Stimulated activated CD4-positive, alpha-beta T cell treated with anti-CD3 and anti-CD28 coated beads, Interleukin-1b, Interleukin-23, amount 100 ng/mL, for 48 hours (primary cell): ENCODE measurements around the gene GMDS.

ENCODE experiments used
- DNase-seq: peaks from one replicate; pipeline ENCODE4 v3.0.0-alpha.2; 2020

GMDS gene

DNA sequence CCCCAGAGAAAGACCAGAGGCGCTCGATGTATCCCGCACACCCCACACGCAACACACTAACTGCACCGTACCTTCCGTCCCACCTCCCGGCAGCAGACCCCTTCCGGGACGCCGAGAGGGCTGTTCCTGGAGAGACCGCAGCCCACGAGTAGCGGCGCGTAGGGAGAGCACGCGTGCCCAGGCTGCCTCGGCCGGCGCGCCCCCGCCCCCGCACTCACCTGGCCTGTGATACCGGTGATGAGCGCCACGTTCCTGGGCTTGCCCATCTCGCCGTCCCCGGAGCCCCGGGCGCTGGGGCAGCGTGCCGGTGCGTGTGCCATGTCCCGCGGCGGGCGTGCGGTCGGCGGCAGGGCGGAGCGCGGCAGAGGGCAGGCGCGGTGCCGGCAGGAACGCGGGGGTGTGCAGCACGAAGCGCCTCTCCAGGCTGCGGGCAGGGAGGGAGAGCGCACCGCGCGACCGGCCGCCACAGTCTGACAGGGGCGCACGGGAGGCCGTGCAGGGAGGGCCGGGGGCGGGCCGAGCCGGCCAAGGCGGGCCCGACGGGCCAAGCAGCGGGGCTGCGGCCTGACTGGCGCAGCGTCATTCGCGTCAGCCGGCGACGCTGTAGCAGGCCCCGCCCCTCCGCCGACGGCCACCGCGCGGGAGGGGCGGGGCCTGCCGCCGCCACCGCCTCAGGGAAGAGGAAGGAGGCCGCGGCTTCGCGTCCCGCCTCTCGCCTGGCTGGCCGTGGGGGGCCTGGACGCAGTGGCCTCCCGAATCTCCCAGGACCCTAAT is at the start of gene GMDS:
Gene GMDS, minus strand, starts transcription at position 503 of the 774 bp plus-strand sequence.
- DNase-seq: peak; percentile 76

DNA sequence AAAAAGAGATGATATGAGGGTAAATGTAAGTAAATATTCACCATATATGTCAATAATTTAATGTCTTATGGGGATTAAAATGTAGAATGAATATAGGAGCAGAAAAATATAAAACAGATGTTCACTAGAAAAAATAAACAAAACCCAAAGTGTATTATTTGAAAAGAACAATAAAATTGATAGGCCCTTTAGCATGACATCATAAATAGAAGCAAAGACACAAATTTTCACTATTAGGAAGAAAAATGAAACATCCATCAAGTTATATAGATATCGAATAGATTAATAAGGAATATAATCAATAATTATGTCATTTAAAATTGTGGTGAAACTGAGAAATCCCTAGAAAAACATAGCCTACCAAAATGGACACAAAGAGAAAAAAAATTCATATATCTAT is 40.1 kb upstream of the GMDS start:
- DNase-seq: no peak

DNA sequence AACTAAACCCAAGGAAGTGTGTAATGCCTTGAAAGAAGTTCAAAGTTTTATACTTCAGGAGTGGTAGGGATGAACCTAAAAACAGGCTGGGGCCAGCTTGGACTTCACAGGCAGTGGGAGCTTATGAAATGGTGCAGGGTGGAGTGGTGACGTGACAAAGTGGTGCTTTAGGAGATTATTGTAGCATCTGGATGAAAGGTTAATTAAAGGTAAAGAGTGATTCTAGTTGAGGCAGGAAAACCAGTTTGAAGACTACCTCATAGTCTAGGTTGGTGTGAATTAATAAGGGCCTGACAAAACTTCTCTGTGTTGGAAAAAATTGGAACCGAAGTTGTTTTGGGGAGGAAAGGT is 30.5 kb upstream of the GMDS start:
- no peak for DNase-seq

DNA sequence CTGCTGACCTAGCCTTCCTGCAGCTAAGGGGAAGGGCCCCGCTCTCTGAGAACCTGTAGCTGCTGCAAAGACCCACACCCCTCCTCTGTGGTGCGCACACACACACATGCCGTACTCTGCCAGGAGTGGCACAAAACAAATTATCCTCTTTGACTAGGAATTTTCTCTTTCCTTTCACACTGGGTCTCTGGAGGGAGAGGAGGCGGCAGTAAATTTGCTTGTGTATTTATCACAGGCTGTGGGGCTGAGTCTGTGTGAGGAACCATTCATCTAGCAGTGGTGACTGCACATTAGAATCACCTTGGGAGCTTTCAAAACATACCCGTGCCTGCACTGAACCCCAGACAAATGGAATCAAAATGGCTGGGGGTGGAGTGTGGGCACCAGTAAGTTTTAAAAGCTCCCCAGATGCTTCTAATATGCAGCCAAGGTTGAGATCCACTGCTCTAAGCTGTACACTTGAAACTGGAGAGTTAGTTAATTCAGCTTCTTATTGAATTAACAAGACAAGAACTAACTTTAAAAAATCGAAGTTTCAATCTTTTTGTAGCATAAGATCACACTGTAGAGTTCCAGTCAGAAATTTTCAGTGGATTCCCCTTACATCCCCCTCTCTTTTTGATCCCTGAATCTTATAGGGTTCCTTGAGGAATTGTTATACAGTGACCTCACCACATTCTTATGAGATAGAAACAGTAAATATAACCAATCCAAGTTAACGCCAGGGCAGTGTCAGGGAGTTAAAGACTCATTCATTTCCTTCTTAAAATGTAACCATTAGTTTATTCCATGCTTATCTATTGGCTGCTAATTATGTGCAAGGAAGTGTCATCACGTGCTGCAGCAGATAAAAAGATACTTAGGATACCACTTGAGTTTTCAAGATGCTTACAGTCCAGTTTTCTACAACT is 29.8 kb upstream of the GMDS start:
- DNase-seq: no peak

- no peak for DNase-seq
These were observed 27.3 kb upstream of the GMDS start for GRCh38 chr6:2272696-2273095.

DNA sequence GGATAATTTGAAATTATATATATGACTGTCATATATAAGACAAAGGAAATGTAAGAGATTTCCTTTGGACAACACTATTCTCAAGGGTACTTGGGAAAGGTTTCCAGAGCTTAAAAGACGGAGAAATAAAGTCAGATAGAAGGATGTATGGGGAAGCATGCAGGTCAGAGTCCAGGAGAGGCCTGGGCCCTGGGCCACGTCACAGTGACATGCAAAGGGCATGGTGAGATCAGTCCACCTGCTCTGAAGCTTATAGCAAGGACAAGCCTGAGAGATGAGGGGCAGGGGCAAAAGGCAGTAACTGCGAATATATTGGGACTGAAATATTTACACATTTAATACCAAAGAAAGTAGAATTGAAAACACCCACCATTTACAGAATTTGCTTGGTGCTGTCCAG is 24.6 kb upstream of the GMDS start:
- DNase-seq: no peak

- no peak for DNase-seq
These were observed 21.4 kb upstream of the GMDS start for GRCh38 chr6:2266841-2267240.

- DNase-seq: no peak
These were observed 20.8 kb upstream of the GMDS start for GRCh38 chr6:2266031-2266795.

- DNase-seq: no peak
These were observed 19.5 kb upstream of the GMDS start for GRCh38 chr6:2264932-2265331.

DNA sequence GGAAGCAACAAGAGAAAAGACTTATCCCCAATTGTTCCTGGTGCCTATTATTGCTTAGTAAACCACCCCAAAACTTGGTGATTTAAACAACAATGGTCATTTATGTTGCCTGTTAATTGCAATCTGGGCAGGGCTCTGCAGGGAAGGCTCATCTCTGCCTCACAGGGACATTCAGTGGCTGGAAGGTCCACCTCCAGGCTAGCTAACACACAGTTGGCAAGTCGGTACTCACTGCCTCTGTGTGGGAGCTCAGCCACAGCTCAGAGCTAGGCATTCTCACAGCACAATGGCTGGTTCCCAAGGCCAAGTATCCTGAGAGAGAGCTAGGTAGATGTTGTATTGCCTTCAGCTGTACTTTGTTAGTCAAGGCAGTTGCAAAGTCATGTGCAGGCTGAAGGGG is 18.5 kb upstream of the GMDS start:
- DNase-seq: no peak

DNA sequence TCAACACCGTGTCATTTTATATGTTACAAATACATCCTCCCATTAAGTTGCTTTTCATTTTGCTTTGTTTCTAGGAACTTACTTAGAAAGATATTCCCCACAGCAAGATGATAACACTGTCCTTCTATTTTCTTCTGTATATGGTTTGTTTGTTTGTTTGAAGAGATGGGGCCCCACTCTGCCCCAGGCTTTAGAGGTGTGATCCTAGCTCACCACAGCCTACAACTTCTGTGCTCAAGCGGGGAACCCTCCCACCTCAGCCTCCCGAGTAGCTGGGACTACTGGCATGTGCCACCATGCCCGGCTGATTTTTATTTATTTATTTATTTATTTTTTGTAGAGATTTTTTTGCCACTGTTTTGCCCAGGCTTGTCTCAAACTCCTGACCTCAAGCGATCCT is 14.2 kb upstream of the GMDS start:
- no peak for DNase-seq

DNA sequence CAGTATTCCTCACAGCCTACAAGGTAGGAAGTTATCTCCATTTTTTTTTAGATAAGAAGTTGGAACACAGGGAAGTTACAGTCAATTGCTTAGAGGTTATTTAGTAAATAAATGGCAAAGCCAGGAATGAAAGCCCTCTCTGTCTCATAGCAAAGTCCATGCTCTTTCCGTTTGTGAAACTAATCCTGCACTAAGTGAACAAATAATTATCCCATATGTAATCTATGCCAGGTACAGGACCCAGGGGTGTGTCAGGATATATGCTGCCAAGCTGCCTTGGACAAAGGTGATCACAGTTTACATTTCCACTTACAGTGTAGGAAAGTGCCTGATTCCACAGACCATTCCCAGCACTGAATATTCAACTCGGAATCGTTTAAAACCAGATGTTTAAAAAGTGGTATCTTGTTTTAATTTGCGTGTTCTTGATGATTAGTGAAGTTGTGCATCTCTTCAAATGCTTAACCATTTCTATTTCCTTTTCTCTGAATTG is 13.6 kb upstream of the GMDS start:
- DNase-seq: no peak

- DNase-seq: no peak
These were observed 12.7 kb upstream of the GMDS start for GRCh38 chr6:2258112-2258511.

DNA sequence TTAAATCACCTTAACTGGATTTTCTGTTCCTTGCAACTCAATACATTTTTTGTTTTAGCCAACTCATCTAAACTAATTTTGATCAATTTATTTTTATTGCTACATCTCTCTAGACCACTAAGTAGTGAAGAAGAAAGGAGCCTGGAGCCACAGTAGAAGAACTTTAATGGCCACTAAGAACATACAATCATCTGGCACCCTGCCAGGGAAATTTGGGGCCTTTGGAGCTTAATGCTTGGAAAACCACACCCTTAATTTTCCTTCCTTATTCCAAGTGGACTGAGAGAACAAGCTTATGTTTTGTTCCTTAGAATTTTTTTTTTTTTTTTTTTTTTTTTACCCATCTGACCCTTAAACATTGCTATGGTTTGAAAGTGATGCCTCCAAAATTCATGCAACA is 12.0 kb upstream of the GMDS start:
- no peak for DNase-seq

DNA sequence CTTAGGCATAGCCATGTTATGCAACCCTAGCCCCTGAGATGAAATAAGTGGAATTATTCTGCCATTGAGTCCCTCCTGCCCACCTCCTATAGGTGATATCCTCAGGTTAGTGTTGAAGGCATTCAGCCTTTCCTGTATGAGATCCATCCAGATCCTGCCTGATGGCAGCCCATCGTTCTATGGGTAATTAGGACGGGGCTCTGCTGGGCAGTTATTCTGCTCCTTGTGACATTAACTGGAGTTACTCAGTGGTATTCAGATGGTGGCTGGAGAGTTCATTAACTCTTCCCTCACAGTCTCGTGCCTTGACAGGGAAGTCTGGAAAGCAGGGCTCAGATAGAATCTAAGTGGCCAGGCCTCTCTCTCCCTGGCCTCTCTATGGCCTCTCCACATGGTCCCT is 9.3 kb upstream of the GMDS start:
- DNase-seq: no peak

- no peak for DNase-seq
These were observed 3.7 kb upstream of the GMDS start for GRCh38 chr6:2249126-2249525.

DNA sequence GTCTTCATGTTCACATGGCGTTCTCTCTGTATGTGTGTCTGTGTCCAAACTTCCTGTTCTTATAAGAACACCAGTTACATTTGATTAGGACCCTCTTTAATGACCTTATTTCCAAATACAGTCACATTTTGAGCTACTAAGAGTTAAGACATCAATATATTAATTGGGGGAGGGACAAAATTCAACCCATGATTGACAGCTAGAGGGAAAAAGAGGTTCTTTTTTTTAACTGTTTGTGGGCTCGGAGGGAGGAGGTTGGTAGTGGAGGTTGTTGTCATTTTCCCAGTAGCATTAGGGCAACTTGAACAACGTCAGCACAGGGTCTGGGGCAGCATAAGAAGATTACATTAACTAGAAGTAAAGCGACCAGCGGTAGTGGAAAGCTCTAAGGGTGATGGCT is 2.3 kb upstream of the GMDS start:
- DNase-seq: no peak

DNA sequence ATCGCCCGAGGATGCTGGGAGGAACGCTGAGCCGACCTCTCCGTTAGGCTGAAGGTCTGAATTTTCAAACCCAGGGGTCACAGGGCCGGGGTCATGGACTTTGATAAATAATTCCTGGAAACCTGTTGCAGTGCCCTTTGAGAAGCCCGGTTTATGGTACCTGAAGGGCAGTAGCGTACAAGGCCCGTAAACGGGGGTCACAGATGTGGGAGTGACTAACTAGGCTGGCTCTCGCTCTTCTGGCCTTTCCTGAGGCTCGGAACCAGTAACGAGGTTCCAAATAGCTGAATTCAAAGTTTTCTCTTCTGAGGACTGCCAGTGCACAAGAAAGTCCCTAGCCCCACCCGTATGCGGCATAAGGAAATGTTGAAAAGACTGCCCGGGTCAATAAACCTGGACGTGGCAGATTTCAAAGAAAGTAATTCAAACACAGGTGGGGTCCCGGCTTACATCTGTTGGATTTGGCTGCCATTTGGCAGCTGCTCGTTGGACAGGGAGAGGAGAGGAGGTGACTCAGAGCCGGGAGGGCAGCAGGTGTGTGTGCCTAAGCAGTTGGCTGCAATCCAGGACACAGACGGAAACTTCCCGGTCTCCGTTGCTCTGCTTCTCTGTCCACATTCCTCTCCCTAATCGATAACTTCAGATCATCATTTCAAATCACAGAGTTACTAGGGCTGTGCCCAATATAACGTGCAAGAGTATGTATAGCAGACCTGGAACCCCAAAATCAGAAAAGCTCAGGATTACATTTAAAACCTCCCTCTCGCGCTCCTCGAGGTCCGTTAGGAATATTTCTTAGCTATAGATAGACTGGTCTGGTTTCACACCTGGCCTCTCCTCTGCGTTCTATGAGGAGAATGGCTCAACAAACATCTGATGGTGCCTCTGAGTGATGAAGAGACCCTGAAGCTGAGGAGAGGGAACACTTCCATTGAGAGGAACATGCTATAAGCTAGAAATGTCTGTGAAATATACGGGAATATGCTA is 765 bp upstream of the GMDS start:
- DNase-seq: peak; percentile 44

DNA sequence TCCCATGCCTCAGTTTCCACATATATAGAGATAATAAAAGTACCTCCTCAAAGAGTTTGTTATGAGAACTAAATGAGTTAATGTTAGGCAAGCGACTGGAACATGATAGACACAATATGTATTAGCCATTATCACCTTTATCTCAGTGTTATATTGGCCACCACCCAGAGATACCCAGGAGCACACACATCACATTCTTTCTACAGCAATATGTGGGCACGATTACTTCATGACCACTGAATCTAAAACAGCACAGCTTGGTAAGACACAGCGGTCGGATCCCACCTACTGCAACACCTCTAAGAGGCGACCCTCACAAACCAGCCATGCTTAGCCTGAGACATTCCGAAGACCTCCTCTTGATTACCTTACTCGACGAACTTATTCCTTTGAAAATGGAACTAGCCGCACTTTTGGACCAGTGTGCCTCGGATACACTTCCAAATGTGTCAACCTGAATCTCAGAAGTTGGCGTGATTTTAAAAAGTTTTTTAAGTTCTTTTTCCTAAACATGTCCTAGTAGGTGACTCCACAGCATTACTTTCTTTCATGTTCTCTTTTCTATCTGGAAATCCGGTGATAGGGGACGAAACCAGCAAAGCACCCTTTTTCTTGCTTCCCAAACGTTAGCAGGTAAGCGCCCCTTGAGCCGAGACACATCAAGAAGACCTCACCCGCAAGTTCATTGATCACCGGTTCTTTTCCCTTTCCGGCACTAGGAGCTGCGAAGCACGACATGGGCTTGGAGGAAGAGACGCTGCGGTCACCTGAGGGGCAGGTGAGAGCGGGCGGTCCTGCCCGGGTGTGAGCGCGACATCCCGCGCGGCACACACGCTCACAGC is 923 bp downstream of the GMDS start:
- DNase-seq: no peak

- DNase-seq: no peak
These were observed 3.1 kb downstream of the GMDS start for GRCh38 chr6:2242311-2242710.

GRCh38 chr6:2240961-2241360 is 4.4 kb downstream of the GMDS start:
- DNase-seq: no peak
